GM23338 (cell line): ENCODE results near the gene EVA1B. TPM values are rescaled to one million over a fixed set of nuclear protein-coding genes. Genes with fewer than 3 reads are reported as not detected.

Source experiments
- ATAC-seq: fragments of 200-7000 bp; cut with Tn5 transposase; 3 replicates; pipeline ENCODE4 v1.9.1; 2020
- DNase-seq: peaks from one replicate; pipeline ENCODE4 v3.0.0-alpha.2; 2015; ENCODE audit warnings: low spot score
- H2AFZ ChIP-seq: fragments of 200-600 bp; sonication (generic); 2 replicates; pipeline ENCODE4 v1.8.0; 2016; ENCODE audit warnings: antibody characterized with exemption, mild to moderate bottlenecking, moderate library complexity
- H3F3A ChIP-seq: fragments of 200-600 bp; sonication (generic); replicated peaks from 2 replicates; pipeline ENCODE4 v1.8.0; 2017; ENCODE audit warnings: antibody characterized with exemption, mixed run types, low read depth
- H3K27ac ChIP-seq: fragments of 200-600 bp; sonication (generic); 2 replicates; pipeline ENCODE4 v1.6.1; 2016; ENCODE audit warnings: low read depth
- H3K27me3 ChIP-seq: fragments of 200-600 bp; sonication (generic); 2 replicates; pipeline ENCODE4 v1.8.0; 2016; ENCODE audit warnings: mild to moderate bottlenecking, mixed run types, moderate library complexity; ENCODE audit not compliant: insufficient read depth
- H3K36me3 ChIP-seq: fragments of 200-600 bp; sonication (generic); 2 replicates; pipeline ENCODE4 v1.8.0; 2016; ENCODE audit warnings: mild to moderate bottlenecking; ENCODE audit not compliant: insufficient read depth
- H3K4me1 ChIP-seq: fragments of 200-600 bp; sonication (generic); 2 replicates; pipeline ENCODE4 v1.8.0; 2016; ENCODE audit warnings: mild to moderate bottlenecking, moderate library complexity; ENCODE audit not compliant: insufficient read depth
- H3K4me2 ChIP-seq: fragments of 200-600 bp; sonication (generic); 2 replicates; pipeline ENCODE4 v1.7.1; 2017; ENCODE audit warnings: mixed run types
- H3K4me3 ChIP-seq: fragments of 200-600 bp; sonication (generic); 2 replicates; pipeline ENCODE4 v1.6.1; 2016; ENCODE audit warnings: mixed run types
- H3K79me2 ChIP-seq: fragments of 200-600 bp; sonication (generic); replicated peaks from 2 replicates; pipeline ENCODE4 v1.8.0; 2017; ENCODE audit warnings: mild to moderate bottlenecking; ENCODE audit not compliant: insufficient read depth
- H3K9me2 ChIP-seq: fragments of 200-600 bp; sonication (generic); 2 replicates; pipeline ENCODE4 v1.8.0; 2017; ENCODE audit not compliant: insufficient read depth
- H4K20me1 ChIP-seq: fragments of 200-600 bp; sonication (generic); replicated peaks from 2 replicates; pipeline ENCODE4 v1.8.0; 2017; ENCODE audit warnings: mild to moderate bottlenecking; ENCODE audit not compliant: insufficient read depth
- H3K27ac Mint-ChIP-seq: 2 replicates; pipeline ENCODE4 v1.8.0; 2020; ENCODE audit warnings: inconsistent platforms, mild to moderate bottlenecking, moderate library complexity, mixed read lengths
- H3K27me3 Mint-ChIP-seq: 3 replicates; pipeline ENCODE4 v1.8.0; 2022; ENCODE audit warnings: low read depth, mild to moderate bottlenecking, moderate library complexity, mixed read lengths, inconsistent platforms; ENCODE audit not compliant: insufficient read depth, poor library complexity
- H3K36me3 Mint-ChIP-seq: 3 replicates; pipeline ENCODE4 v1.8.0; 2021; ENCODE audit warnings: low read depth, mild to moderate bottlenecking, inconsistent platforms, moderate library complexity, mixed read lengths
- H3K4me1 Mint-ChIP-seq: 3 replicates; pipeline ENCODE4 v1.8.0; 2020; ENCODE audit warnings: mild to moderate bottlenecking, inconsistent platforms, mixed read lengths
- H3K4me3 Mint-ChIP-seq: 3 replicates; pipeline ENCODE4 v1.8.0; 2021; ENCODE audit warnings: moderate library complexity, mild to moderate bottlenecking, inconsistent platforms, mixed read lengths
- H3K9me3 Mint-ChIP-seq: 3 replicates; pipeline ENCODE4 v1.8.0; 2020; ENCODE audit warnings: moderate library complexity, mild to moderate bottlenecking, inconsistent platforms, mixed read lengths
- CREB1 ChIP-seq: fragments of 250-450 bp; sonication (Bioruptor Pico); IDR thresholded peaks from 2 replicates; pipeline ENCODE4 v1.5.0; 2020; ENCODE audit warnings: low read depth, mild to moderate bottlenecking, moderate library complexity
- CTCF ChIP-seq, 2 experiments: fragments of 200-600 bp in 1 of 2; sonication (generic) in 1 of 2; conservative IDR thresholded peaks; 2 replicates each; pipeline versions ENCODE4 v1.5.1 to v1.6.1; 2016 to 2017; ENCODE audit warnings: antibody characterized with exemption in 2 of 2, low read depth in 2 of 2, mild to moderate bottlenecking in 2 of 2, moderate library complexity in 1 of 2
- POLR2AphosphoS5 ChIP-seq: IDR thresholded peaks from 2 replicates; pipeline ENCODE4 v1.6.1; 2016; ENCODE audit warnings: antibody characterized with exemption, low read depth
- REST ChIP-seq: IDR thresholded peaks from one replicate; pipeline ENCODE4 v1.6.1; 2018; ENCODE audit warnings: antibody characterized with exemption; ENCODE audit not compliant: unreplicated experiment
- STAT1 ChIP-seq: IDR thresholded peaks from one replicate; pipeline ENCODE4 v1.6.1; 2016; ENCODE audit warnings: antibody characterized with exemption; ENCODE audit not compliant: unreplicated experiment
- ZNF462 ChIP-seq: fragments of 250-450 bp; sonication (Bioruptor Pico); IDR thresholded peaks from 2 replicates; pipeline ENCODE4 v1.5.0; 2020; ENCODE audit warnings: mild to moderate bottlenecking, moderate library complexity
- polyA plus RNA-seq: library from polyadenylated mRNA; unstranded; fragments of >200 nt; fragmentation: Nextera tagmentation; extraction: Ambion mirVana; gene quantifications from 2 replicates; pipeline ENCODE4 v1.2.1, GENCODE V29; 2016
- total RNA-seq: library from RNA; depleted of rRNA; stranded (reverse); fragments of >200 nt; shearing (Covaris generic); gene quantifications from 2 replicates; pipeline ENCODE4 v1.2.3, GENCODE V29; 2014

Gene EVA1B
- total and polyA plus RNA-seq, 2 experiments from 2014 or later: 9.2 to 27.3 TPM

DNA sequence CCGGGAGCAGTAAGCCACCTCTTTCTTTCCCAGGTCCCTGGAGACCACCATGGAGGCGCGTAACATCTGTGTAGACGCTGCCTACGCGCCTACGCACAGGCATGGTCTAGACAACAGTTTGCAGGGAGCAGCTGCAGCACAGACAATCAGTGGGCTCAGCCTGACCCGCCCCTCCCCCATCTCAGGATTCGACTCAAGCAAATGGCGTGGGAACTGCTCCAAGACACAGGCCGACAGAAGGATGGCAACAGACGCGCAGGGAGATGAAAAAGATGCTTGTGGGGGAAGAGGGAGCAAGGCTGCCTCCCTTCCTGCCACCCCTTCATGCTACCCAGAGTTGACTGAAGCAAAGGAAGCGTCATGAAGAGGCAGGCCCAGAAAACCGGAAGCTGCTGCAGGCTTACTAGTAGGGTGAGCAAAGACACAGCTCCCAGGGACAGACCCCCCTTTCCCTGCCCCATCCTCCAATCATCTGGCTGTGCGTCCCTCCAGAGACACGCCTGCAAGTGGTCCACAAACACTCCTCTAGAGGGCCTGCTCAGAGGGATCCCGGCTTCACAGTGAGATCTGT is 42.7 kb upstream of the EVA1B start:
- peaks cover 5% of the 10 kb centered on the region for H3K27me3 Mint-ChIP-seq
- H3K27me3 ChIP-seq: no peaks in the 10 kb centered on the region
- H4K20me1 ChIP-seq: peaks cover 11% of the 10 kb centered on the region; the same call in 1 of the 2 replicates
- H3K36me3 Mint-ChIP-seq: peaks cover 10% of the 10 kb centered on the region; the same call in 2 of the 3 replicates
- H3K4me2 ChIP-seq: peak overlapping the region; percentile 26; the same call in 1 of the 2 replicates
- peak overlapping the region; percentile 75; the same call in 1 of the 2 replicates for H3K27ac Mint-ChIP-seq
- H3K4me1 ChIP-seq: peaks cover 14% of the 10 kb centered on the region
- DNase-seq (peak; percentile 76), ATAC-seq (peak; percentile 67)
- H3K36me3 ChIP-seq: no peaks in the 10 kb centered on the region; the same call in 1 of the 2 replicates
- no peaks in the 10 kb centered on the region for H3K9me2 ChIP-seq
- TF ChIP-seq POLR2AphosphoS5 (no peak), REST (no peak), ZNF462 (no peak), STAT1 (no peak), CTCF (conservative IDR thresholded peaks at IDR 0.05; ENCODE audit: low read depth in 2 of 2) (0 out of 4 replicates have a peak, but pooled peaks of 1 of the 2 experiments have one; percentile 14), CREB1 (CRISPR knock-in tag) (no peak)
- no peak overlapping the region for H2AFZ ChIP-seq
- peak overlapping the region; percentile 59; the same call in 1 of the 2 replicates for H3K27ac ChIP-seq
- H3K4me3 ChIP-seq: no peak overlapping the region
- peaks cover 26% of the 10 kb centered on the region for H3K4me1 Mint-ChIP-seq
- no peaks in the 10 kb centered on the region for H3K9me3 Mint-ChIP-seq
- H3F3A ChIP-seq: peaks cover 6% of the 10 kb centered on the region; the same call in 1 of the 2 replicates
- peaks cover 54% of the 10 kb centered on the region for H3K79me2 ChIP-seq
- H3K4me3 Mint-ChIP-seq: no peak overlapping the region
